Esophagus squamous epithelium (tissue), 4 donors: Measurements from ENCODE around the gene C2CD4D.

Experiments
- POLR2A ChIP-seq, 4 donors: fragments of 450-650 bp; IDR thresholded peaks; one replicate each; pipeline ENCODE4 v1.6.1; 2017; ENCODE audit warnings: antibody characterized with exemption in 4 of 4, mild to moderate bottlenecking in 4 of 4, moderate library complexity in 3 of 4
- TF ChIP-seq, protein P1 (sequence below), 6 experiments: fragments of 450-650 bp in 4 of 6; fragments of 200-600 bp in 2 of 6; sonication (generic) in 2 of 6; IDR thresholded peaks; one replicate each; pipeline ENCODE4 v1.5.1; 2016 to 2019; ENCODE audit warnings: antibody characterized with exemption in 6 of 6, mild to moderate bottlenecking in 4 of 6, moderate library complexity in 4 of 6

DNA sequence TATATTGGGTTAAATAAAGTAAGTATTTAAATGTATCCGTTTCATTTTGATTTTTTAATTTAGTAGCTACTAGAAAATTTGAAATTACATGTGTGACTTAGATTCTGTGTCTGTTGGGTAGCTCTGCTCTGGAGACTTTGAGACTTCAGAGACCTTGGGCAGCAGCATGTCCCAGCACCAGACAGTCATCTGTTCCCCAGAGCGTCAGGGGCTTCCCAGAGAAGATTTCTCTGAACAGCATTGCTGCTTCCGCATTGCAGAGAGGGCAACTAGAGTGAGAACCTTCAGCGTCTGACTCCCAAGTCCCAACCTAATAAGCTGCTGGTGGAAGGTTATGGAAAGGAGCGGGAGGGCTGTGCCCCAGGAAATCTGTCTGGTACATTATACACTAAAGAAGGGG lies 41.0 kb downstream of the C2CD4D start:
- TF ChIP-seq, protein P1, sequence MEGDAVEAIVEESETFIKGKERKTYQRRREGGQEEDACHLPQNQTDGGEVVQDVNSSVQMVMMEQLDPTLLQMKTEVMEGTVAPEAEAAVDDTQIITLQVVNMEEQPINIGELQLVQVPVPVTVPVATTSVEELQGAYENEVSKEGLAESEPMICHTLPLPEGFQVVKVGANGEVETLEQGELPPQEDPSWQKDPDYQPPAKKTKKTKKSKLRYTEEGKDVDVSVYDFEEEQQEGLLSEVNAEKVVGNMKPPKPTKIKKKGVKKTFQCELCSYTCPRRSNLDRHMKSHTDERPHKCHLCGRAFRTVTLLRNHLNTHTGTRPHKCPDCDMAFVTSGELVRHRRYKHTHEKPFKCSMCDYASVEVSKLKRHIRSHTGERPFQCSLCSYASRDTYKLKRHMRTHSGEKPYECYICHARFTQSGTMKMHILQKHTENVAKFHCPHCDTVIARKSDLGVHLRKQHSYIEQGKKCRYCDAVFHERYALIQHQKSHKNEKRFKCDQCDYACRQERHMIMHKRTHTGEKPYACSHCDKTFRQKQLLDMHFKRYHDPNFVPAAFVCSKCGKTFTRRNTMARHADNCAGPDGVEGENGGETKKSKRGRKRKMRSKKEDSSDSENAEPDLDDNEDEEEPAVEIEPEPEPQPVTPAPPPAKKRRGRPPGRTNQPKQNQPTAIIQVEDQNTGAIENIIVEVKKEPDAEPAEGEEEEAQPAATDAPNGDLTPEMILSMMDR (IDR thresholded peaks at IDR 0.05) = no peak
- TF ChIP-seq POLR2A (IDR thresholded peaks at IDR 0.05) = no peak
